ENCODE results near the gene RHOF. TPM values are rescaled to one million over a fixed set of nuclear protein-coding genes. Genes with fewer than 3 reads are reported as not detected.
A peak's percentile ranks its signal among the peaks of the same experiment; 100 is the strongest.
"Not testable (repeated sequence)": the region's sequence is repeated elsewhere in the genome, so short reads cannot be mapped to it uniquely, and the experiment has no call there.

The RHOF gene
- total RNA-seq, 1 donor from 2014 or later = 2.6 TPM

GRCh38 chr12:121776190-121777098, 17.0 kb downstream of the RHOF start:
- DNase-seq (ENCODE audit: low read depth in 2 of 2) = peak; percentile 75 to 76

- DNase-seq (ENCODE audit: low read depth in 2 of 2) = no peak
Observed at GRCh38 chr12:121775501-121775900, 18.0 kb downstream of the RHOF start.

DNA sequence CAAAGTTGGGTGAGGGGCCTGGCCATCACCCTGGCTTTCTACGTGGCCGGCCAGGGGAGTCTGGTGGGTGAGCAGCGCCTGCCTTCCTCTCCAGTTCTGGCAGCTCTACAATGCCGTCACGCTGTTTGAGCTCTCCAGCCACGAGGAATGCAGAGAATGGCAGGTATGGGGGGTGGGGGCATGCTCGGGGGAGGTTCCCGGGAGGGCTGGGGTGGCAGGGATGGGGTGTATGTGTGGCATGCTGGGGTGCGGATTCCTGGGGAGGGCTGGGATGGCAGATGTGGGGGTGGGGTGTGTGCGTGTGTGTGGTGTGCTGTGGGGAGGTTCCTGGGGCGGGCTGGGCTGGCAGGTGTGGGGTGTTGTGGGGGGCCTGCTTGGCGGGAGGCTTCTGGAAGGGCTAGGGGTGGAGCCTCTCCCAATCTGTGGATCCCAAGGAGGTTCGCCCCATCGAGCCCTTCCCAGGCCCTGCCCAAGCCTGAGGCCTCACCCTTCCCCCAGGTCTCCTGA, 18.5 kb downstream of the RHOF start:
- no peak for DNase-seq (ENCODE audit: low read depth in 2 of 2)

- DNase-seq (ENCODE audit: low read depth in 2 of 2) = peak; percentile 54 to 62
Observed at GRCh38 chr12:121773011-121773777, 20.3 kb downstream of the RHOF start.

GRCh38 chr12:121770813-121771625, 22.5 kb downstream of the RHOF start:
- no peak for DNase-seq (ENCODE audit: low read depth in 2 of 2)

DNA sequence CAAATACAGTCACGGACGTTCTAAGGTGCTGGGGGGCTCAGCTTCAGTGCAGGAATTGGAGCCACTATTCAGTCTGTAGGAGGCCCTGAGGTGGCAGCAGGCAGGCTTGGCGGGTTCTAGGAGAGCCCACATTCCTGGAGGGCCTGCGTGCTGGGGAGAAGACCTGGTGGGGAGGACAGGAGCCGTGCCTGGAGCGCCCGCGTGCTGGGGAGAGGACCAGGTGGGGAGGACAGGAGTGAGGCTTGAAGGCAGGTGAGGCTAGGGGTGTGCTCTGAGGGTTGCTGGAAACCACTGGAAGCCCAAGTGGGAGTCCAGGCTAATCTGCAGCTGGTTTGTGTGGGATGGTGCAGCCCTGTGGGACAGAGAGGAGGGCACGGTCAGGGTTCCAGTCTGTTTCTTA, 23.1 kb downstream of the RHOF start:
- no peak for DNase-seq (ENCODE audit: low read depth in 2 of 2)

DNA sequence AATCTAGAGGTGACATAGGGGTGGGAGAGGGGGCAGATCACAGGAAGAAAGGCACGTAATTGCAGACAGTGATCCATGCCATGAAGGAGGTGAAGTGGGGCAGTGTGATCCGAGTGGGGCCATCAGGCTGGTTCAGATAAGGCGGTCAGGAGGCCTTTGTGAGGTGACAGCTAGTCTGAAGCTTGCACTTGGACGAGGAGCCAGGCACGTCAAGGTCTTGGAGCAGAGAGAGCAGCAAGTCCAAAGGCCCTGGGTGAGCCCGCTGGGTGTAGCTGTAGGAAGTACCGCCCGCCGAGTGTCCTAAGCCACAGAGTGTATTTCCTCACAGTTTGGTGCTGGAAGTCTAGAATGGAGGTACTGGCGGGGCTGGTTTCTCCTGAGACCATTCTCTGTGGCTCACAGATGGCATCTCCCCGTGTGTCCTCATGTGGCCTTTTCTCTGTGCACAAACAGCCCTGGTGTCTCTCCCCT, 23.6 kb downstream of the RHOF start:
- DNase-seq (ENCODE audit: low read depth in 2 of 2) = no peak

DNA sequence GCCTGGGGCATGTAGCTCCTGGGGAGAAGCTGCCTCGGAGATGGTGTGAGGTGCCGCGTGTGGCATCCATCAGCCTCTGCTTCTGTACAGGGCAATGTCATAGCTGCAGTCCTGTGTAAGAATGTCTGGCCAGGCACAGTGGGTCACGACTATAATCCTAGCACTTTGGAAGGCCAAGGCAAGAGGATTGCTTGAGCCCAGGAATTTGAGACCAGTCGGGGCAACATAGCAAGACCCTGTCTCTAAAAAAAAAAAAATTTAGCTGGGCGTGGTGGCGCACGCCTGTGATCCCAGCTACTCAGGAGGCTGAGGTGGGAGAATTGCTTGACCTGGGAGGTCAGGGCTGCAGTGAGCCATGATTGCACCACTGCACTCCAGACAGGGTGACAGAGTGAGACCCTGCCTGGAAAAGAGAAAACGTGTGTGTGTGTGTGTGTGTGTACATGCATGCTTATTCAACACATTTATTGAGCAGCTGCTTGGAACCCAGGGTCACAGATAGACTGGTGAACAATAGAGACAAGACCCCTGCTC, 24.1 kb downstream of the RHOF start:
- no peak for DNase-seq (ENCODE audit: low read depth in 2 of 2)

GRCh38 chr12:121767525-121768016, 25.9 kb downstream of the RHOF start:
- DNase-seq (ENCODE audit: low read depth in 2 of 2) = no peak

GRCh38 chr12:121766290-121767039, 27.0 kb downstream of the RHOF start:
- DNase-seq (ENCODE audit: low read depth in 2 of 2) = no peak

GRCh38 chr12:121765573-121765972, 27.9 kb downstream of the RHOF start:
- peak in 1 of 2 donors; percentile 77 for DNase-seq (ENCODE audit: low read depth in 2 of 2)

- no peak for DNase-seq (ENCODE audit: low read depth in 2 of 2)
Observed at GRCh38 chr12:121764808-121765207, 28.7 kb downstream of the RHOF start.

DNA sequence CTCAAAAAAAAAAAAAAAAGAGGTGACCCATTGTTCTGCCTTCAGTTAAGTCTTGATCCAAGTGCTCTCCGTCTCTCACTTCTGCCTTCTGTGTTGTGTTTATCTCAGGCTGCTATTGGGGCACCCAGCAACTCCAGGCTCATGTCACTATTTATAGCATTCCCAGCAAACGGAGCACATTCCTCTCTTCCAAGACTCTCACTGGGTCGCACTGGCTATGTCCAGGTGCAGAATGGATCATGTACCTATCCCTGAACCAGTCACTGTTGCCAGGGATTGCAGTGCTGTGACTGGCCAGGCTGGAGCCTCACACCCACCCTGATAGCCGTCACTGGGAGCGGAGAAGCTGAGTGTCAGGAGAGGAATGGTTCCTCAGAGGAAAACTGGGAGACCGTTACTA, 31.2 kb downstream of the RHOF start:
- no peak for DNase-seq (ENCODE audit: low read depth in 2 of 2)

DNA sequence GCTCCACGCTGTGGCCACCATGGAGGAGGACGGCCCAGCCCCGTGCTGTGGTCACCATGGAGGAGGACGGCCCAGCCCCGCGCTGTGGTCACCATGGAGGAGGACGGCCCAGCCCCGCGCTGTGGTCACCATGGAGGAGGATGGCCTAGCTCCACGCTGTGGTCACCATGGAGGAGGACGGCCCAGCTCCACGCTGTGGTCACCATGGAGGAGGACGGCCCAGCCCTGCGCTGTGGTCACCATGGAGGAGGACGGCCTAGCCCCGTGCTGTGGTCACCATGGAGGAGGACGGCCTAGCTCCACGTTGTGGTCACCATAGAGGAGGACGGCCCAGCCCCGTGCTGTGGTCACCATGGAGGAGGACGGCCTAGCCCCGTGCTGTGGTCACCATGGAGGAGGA, 35.0 kb downstream of the RHOF start:
- DNase-seq (ENCODE audit: low read depth in 2 of 2) = not testable (repeated sequence)

GRCh38 chr12:121755591-121755990, 37.9 kb downstream of the RHOF start:
- no peak for DNase-seq (ENCODE audit: low read depth in 2 of 2)

- no peak for DNase-seq (ENCODE audit: low read depth in 2 of 2)
Observed at GRCh38 chr12:121754836-121755235, 38.7 kb downstream of the RHOF start.

- DNase-seq (ENCODE audit: low read depth in 2 of 2) = no peak
Observed at GRCh38 chr12:121753844-121754264, 39.6 kb downstream of the RHOF start.

DNA sequence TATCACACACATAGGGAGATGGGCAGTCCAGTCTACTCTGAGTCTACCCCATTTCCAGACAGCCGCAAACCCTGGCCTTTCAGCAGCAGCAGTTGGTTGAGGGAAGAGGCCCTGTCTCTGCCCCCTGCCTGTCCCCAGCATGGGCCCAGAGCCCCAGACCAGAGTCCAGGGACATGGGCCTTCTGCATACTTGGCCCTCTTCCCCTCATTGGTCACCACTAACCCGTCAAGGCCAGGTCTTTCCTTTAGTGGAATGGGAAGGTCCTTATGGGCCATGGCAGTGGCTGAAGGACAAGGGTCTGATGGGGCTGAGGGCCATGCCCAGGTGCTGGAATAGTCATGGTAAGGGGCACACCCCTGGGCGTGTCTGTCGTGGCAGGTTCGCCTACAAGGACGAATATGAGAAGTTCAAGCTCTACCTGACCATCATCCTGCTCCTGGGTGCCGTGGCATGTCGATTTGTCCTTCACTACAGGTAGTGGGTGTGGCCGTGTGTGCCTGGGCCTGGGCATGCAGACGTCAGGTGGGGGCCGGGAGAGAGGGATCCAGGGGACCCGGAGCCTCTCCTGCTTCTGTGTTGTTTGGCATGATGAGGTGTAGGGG, 41.6 kb downstream of the RHOF start:
- DNase-seq (ENCODE audit: low read depth in 2 of 2) = no peak

DNA sequence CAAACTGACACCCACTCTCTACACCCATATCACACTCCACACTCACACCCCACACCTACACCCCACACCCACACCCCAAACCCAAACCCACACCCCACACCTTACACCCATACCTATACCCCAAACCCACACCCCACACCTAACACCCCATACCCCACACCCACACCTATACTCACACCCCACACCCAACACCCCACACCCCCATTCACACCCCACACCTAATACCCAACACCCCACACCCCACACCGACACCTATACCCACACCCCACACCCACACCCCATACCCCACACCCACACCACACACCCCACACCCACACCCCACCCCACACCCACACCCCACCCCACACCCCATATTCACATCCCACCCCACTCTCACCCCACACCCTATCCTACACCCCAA, 42.5 kb downstream of the RHOF start:
- no peak for DNase-seq (ENCODE audit: low read depth in 2 of 2)

DNA sequence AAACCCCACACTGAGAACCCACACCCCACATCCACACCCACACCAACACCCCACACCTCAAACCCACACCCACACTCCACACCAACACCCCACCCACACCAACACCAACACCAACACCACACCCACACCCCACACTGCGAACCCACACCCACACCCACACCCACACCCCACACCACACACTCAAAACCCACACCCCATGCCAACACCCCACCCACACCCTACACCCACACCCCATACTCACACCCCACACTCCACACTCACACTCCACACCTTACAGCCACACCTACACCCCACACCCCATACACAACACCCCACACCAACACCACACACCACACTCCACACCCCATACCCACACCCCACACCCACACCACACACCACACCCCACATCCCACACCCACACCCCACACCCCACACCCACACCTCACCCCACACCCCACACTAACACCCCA, 43.0 kb downstream of the RHOF start:
- no peak for DNase-seq (ENCODE audit: low read depth in 2 of 2)
